Measurements from ENCODE around the gene ZFYVE28.
"Not testable (repeated sequence)": the region's sequence is repeated elsewhere in the genome, so short reads cannot be mapped to it uniquely, and the experiment has no call there.

Gene ZFYVE28

GRCh38 chr4:2246384-2247127 is 171.9 kb downstream of the ZFYVE28 start:
- DNase-seq (ENCODE audit: low spot score) = no peak

- DNase-seq (ENCODE audit: low spot score) = no peak
Observed at GRCh38 chr4:2245787-2246275, 172.6 kb downstream of the ZFYVE28 start.

GRCh38 chr4:2245057-2245786 is 173.2 kb downstream of the ZFYVE28 start:
- no peak for DNase-seq (ENCODE audit: low spot score)

GRCh38 chr4:2243681-2244380 is 174.6 kb downstream of the ZFYVE28 start:
- peak; percentile 67 for DNase-seq (ENCODE audit: low spot score)

- DNase-seq (ENCODE audit: low spot score) = peak; percentile 96
Observed at GRCh38 chr4:2241410-2242353, 176.8 kb downstream of the ZFYVE28 start, which contains the start of the genes HAUS3 and POLN. HAUS3 (minus strand) TSS chr4:2242121; CDS start chr4:2240946, 1,175 bp downstream. POLN (minus strand) TSS chr4:2242121; CDS start chr4:2229231, 12,890 bp downstream.

GRCh38 chr4:2241003-2241402 is 177.4 kb downstream of the ZFYVE28 start:
- no peak for DNase-seq (ENCODE audit: low spot score)

GRCh38 chr4:2236944-2237666 is 181.3 kb downstream of the ZFYVE28 start:
- no peak for DNase-seq (ENCODE audit: low spot score)

GRCh38 chr4:2231082-2231481 is 187.4 kb downstream of the ZFYVE28 start:
- no peak for DNase-seq (ENCODE audit: low spot score)

GRCh38 chr4:2226261-2226660 is 192.2 kb downstream of the ZFYVE28 start:
- DNase-seq (ENCODE audit: low spot score) = no peak

- DNase-seq (ENCODE audit: low spot score) = no peak
Observed at GRCh38 chr4:2222838-2223237, 195.6 kb downstream of the ZFYVE28 start.

GRCh38 chr4:2221378-2221777 is 197.1 kb downstream of the ZFYVE28 start:
- not testable (repeated sequence) for DNase-seq (ENCODE audit: low spot score)

GRCh38 chr4:2220016-2220630 is 198.3 kb downstream of the ZFYVE28 start:
- DNase-seq (ENCODE audit: low spot score) = peak; percentile 62
